GM18507 (cell line): Measurements from ENCODE around the gene BEX4.
A peak's percentile ranks its signal among the peaks of the same experiment; 100 is the strongest.
"Not testable (repeated sequence)": the region's sequence is repeated elsewhere in the genome, so short reads cannot be mapped to it uniquely, and the experiment has no call there.

Experiments
- DNase-seq: peaks from one replicate; pipeline ENCODE4 v3.0.0; 2011; ENCODE audit warnings: low read depth; ENCODE audit not compliant: insufficient read length; ENCODE audit errors: extremely low spot score
- FAIRE-seq: peaks from 2 replicates; lab custom pipeline; 2011; peaks lifted over from hg19 to GRCh38; lab: Jason Lieb, UNC

The BEX4 gene

DNA sequence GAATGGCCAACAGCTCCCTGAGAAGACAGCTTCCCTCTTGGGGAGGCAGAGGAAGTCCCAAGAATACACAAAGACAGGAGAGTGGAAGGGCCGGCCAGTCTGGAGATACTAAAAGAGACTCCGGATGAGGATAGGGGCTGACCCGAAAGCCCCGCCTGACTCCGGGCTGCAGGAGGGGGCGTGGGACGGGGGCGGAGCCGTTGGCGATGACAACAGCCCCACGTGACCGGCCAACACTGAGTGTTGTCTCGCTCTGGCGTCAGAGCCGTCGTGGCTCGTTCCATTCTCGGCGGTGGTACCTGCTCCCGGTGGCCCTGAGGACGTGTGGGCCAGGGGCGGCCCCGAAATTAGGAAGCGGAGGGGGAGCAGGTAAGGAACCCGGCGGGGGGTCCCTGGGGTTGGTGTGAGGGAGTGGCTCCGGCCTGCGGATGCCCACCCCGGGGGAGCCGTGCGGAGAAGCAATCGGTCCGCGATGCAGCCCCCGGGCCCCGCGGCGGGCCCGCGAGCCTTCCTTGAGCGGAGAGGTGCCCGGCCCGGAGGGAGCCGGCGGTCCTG is at the start of gene BEX4:
Gene BEX4 (plus strand): TSS at position 239 of the 555 bp plus-strand sequence. CDS start 1,046 bp downstream, outside the sequence.
- FAIRE-seq: no peak
- DNase-seq: peak; percentile 11

DNA sequence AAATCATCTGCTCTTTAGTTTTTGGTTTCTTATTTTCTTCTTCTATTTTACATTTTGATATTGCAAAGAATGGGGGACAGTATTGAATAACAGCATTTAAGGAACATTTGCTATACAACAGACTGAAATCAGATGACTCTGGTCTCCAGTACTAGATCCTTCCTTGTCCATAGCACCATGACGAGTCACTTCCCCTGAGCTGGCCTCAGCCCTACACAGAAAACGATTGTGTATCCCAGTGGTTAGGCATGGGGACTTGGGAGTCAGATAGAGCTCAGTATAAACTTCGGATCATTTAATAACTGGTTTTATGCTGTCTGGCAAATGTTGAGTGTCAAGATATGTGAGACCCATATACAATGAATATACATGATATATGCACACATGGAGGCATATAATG is 44.7 kb upstream of the BEX4 start:
- FAIRE-seq: no peak
- no peak for DNase-seq

DNA sequence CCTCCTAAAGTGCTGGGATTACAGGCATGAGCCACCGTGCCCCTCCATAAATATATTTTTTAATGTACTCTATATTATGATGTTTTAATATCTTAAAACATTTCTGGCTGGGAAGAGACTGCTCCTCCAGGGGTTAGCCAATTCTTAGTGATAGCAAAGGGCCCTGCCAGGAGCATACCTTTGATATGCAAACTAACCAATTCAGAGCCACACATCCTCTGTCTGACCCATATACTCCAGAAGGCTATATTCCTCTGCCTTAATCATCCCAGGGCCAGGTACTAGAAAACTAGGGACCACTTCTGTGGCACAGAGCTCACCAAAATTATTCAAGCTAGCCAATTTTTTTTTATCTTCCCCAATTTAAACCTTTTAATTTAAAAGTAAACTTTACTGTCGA is 43.6 kb upstream of the BEX4 start:
- no peak for DNase-seq
- no peak for FAIRE-seq

DNA sequence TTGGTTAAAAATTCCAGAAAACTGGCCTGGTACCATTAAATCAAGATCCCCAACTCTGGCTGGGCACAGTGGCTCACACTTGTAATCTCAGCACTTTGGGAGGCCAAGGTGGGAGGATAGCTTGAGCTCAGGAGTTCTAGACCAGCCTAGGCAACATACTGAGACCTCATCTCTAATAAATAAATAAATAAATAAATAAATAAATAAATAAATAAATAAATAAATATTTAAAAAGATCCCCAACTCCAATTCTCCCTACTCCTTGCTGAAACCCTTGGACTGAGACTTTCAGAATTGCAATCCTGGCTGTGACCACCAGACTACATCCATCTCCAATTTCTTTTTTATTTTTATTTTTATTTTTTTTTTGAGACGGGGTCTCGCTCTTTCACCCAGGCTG is 39.7 kb upstream of the BEX4 start:
- not testable (repeated sequence) for DNase-seq, FAIRE-seq

DNA sequence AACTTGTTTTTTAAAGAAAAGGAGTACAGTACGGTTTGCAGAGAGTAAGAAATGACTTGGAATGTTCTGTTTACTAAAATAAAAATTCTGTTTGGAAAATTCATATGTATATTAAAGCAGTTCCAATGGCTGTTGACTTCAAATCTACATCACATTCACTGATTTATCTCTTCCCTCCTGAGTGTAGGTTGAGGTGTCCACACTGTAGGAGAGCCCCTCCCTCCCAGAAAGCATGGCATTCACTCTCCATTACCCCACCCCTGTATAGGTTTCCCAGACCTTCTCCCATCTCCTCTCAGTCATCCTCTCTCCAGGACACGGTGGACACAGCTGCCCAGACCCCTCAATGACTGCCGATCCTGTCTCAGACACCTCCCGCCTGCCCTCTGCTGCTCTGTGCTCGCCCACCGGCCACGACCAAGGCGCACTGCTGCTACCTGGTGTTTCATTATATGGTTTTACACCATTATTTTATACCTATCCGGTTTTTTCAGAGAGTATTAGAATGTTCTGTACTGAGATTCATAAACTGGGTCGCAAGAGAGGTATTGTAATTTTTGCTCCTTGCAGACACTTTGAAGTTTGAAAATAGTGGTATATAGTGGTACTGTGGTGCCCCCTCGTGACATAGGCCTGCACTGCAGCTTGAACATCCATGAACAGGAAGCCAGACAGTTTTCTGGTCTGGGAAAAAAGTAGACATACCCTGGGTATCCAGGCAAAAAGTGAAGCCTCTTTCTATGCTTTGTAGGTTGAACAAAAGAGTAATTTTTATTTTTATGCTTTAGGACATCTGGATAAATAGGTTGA is 38.8 kb upstream of the BEX4 start:
- DNase-seq (no peak), FAIRE-seq (peak; percentile 69)

DNA sequence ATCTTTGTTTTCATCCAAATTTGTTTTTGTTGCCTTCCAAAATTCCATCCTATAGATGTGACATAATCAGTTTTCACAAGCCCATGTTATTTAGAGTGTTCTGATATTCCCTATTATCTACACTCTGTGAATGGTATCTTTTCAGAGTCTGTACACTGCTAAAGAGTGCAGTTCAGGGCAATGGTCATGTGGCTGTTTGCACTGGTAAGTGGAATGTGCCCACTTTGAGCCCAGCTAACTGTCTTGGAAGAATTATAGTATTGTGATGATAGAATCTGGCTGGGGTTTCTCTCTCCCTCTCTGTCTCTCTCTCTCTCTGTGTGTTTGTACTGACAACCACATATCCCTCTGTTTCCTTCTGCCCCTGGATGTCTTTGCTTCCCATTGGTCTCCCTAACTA is 37.4 kb upstream of the BEX4 start:
- FAIRE-seq (no peak), DNase-seq (no peak)

DNA sequence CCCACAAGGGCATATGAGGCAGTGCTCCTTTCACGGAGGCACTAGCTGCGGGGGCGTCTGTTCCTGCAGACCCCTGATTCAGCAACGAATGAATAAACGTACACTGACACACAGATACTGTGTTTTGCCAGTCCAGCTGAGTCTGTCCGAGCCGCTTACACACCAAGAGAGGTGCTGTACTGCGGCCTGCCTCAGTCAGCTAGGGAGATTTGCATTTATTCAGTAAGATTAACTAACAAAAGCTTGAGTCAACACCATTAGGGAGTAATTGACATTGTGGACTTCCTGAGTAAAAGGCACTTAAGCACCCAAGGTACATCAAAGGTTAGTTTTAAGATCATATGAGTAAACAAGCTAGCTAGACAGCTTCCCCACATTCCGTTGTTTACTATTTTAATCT is 31.0 kb upstream of the BEX4 start:
- no peak for FAIRE-seq
- no peak for DNase-seq

DNA sequence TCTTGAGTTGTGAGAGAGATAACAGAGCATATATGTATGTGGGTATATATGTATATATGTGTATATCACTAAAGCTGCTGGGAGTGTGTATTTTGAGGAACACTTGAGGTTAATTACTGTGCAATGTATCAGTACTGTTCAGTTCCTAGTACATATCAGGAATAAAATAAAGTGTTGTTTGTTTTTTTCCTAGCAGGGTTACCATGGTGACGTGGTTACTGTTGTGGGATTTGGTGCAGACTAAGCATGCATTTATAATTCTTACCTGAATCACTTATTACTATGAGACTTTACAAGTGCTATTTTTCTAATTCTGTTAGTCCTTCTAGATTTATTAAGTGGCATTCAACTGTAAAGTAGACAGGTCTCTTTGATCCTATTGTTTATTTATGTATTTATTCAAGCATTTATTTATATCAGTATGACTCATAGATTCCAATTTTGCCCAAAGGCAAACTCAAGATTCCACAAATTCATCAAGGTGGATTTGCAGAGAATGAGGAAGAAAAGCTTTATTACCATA is 26.9 kb upstream of the BEX4 start:
- DNase-seq: no peak

DNA sequence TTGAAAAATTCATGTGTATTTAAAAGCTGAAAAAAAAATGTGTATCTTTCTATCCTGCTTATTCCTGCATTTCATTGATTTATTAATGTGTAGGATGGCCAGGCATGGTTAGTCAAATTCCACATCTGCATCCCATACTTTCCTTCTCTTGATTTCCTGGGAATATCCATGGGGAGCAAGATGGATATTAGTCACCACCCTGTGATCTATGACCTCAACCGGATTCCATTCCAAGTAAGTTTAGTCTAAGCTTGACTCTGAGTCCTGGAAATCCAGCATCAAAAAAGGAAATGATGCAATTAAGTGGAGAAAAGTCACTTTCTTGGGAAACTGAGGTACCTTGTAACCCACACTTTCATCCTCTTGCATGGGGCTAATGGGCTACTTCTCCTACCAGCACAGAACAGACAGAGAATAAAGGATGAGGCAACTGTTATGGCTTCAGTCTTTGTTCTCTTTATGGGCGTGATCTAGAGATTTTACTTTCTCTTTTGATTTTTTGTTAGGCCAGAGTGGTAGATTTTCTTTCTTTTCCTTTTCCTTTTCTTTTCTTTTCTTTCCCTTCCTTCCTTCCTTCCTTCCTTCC is 17.1 kb upstream of the BEX4 start:
- DNase-seq (no peak), FAIRE-seq (no peak)

More for the DNA sequence above, 26.9 kb upstream of the BEX4 start:
- FAIRE-seq: no peak

DNA sequence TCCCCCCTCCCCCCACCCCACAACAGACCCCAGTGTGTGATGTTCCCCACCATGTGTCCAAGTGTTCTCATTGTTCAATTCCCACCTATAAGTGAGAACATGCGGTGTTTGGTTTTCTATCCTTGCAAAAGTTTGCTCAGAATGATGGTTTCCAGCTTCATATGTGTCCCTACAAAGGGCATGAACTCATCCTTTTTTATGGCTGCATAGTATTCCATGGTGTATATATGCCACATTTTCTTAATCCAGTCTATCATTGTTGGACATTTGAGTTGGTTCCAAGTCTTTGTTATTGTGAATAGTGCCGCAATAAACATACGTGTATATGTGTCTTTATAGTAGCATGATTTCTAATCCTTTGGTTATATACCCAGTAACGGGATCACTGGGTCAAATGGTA is 16.2 kb upstream of the BEX4 start:
- not testable (repeated sequence) for FAIRE-seq, DNase-seq

GRCh38 chrX:103201041-103201440 is 13.9 kb upstream of the BEX4 start:
- DNase-seq: no peak
- no peak for FAIRE-seq

DNA sequence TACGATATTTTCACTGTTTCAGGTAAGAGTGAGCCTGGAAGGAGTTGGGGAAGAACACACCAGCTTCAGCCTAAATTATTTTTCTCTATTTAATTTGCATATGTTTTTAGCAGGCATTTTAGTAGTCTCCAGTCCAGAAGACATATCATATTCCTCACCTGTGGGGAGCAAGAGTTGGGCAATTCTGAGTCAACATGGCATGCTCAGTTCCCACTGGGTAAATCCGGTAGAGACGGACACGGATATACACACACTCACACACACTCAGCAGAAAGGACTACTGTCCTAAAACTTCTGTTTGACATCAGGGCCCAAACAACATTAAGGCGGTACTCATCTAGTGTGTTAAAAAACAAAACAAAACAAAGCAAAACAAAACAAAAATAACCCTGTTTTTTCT is 4.9 kb upstream of the BEX4 start:
- FAIRE-seq (no peak), DNase-seq (no peak)

- no peak for DNase-seq
- FAIRE-seq: peak; percentile 52
Measured at GRCh38 chrX:103211012-103211715, 3.7 kb upstream of the BEX4 start.

- DNase-seq (no peak), FAIRE-seq (no peak)
Measured at GRCh38 chrX:103212749-103213457, 2.0 kb upstream of the BEX4 start.

DNA sequence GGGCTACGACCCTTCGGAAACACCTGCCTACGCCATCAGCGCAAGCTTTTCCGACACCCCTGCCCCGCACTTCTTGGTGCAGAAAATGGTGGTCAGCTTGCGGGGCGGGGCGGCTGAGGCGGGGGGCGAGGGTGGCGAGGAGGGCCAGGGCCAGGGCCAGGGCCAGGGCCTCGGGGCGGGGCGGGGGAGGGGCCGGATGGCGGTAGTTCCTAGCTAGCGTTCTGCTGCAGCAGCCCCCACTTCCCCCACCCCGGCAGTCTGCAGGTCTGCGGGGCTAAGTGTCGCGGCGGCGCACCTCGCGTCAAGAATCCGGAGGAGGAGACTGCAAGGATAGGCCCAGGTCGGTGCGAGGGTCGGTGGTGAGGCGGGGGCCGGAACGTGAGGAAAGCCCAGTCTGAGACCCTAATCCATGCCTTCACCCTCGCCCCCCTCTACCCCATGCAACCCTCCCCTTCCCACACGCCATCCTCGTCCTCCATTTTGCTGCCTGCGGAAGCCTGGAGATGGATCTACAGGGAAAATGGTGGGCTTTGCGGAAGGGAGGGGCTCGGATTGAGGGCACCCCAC is 600 bp downstream of the BEX4 start:
- DNase-seq (no peak), FAIRE-seq (no peak)

DNA sequence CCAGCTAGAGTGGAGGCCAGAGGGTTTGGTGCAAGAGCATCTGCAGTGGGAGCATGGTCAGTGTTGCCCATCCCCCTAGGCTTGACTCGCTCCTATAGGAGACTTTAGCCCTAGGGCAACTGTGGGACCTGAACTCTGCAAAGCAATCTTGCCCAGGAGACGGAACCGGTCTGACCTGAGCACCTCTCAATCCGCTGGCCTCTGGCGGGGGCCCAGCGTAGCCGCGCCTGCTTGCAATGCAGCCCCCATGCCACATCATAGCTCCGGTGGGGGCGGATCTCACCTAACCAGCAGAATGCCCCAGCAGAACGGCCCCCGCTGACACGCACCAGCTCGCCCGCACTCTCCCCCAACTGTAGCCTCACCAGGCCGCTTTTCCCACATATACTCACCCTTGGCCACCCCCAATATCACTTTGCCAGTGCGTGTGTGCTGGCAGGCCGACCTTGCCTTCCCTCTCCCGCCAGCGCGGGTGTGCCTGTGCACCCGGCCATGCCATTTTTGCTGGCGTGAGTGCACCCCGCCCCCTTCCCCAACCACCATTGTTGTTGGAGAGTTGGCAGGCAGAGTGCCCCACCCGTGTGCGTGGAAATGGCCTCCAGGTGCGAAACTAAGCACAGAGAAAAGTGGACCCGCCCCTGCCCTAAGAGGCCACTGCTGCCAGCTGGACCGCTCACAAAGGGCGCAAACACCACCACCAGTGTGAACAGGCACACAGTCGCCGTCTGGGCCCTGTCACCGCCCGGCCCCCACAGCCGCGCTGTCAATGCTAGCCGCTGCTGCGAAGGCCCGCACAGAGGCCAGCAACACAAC is 5.8 kb downstream of the BEX4 start:
- no peak for FAIRE-seq
- no peak for DNase-seq

- FAIRE-seq: not testable (repeated sequence)
Measured at GRCh38 chrX:103225918-103226317, 11.0 kb downstream of the BEX4 start.

GRCh38 chrX:103233263-103233662 is 18.4 kb downstream of the BEX4 start:
- DNase-seq (no peak), FAIRE-seq (no peak)

More at GRCh38 chrX:103225918-103226317, 11.0 kb downstream of the BEX4 start:
- DNase-seq: not testable (repeated sequence)
